Retinal pigment epithelial cell (primary cell): ENCODE measurements around the gene TGM4.
"Not testable (repeated sequence)": the region's sequence is repeated elsewhere in the genome, so short reads cannot be mapped to it uniquely, and the experiment has no call there.

Experiments
- DNase-seq: peaks from one replicate; pipeline ENCODE4 v3.0.0-alpha.2; 2010; ENCODE audit warnings: low read depth
- H3K4me3 ChIP-seq: 2 replicates; pipeline ENCODE4 v1.5.1; 2011; ENCODE audit warnings: mild to moderate bottlenecking, low read length, control low read depth, moderate library complexity
- CTCF ChIP-seq: conservative IDR thresholded peaks from 2 replicates; pipeline ENCODE4 v1.5.1; 2011; ENCODE audit warnings: low read depth, low read length, control low read depth, inconsistent platforms

The TGM4 gene

DNA sequence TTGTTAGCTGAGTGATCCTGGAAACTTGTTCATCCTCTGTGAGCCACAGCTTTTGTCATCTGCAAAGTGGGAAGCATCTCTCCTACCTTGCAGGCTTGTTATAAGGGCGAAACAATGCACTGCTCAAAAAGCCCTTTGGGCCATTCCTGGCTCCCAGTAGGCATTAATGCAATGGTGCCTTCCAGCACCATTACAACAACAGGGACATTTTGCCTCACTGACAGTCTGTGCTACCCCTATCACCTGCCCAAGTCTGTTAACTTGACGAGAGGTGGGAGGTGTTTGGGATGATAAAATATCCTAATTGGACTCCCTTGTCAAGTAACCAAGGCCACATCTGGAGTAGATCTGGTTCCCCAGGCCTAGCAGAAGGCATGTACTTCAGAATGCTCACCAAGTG, 57.4 kb downstream of the TGM4 start:
- no peak overlapping the region for H3K4me3 ChIP-seq
- no peak for TF ChIP-seq CTCF
- no peak for DNase-seq

GRCh38 chr3:44932271-44932670, 57.9 kb downstream of the TGM4 start:
- no peak overlapping the region for H3K4me3 ChIP-seq
- TF ChIP-seq CTCF, result no peak
- no peak for DNase-seq

DNA sequence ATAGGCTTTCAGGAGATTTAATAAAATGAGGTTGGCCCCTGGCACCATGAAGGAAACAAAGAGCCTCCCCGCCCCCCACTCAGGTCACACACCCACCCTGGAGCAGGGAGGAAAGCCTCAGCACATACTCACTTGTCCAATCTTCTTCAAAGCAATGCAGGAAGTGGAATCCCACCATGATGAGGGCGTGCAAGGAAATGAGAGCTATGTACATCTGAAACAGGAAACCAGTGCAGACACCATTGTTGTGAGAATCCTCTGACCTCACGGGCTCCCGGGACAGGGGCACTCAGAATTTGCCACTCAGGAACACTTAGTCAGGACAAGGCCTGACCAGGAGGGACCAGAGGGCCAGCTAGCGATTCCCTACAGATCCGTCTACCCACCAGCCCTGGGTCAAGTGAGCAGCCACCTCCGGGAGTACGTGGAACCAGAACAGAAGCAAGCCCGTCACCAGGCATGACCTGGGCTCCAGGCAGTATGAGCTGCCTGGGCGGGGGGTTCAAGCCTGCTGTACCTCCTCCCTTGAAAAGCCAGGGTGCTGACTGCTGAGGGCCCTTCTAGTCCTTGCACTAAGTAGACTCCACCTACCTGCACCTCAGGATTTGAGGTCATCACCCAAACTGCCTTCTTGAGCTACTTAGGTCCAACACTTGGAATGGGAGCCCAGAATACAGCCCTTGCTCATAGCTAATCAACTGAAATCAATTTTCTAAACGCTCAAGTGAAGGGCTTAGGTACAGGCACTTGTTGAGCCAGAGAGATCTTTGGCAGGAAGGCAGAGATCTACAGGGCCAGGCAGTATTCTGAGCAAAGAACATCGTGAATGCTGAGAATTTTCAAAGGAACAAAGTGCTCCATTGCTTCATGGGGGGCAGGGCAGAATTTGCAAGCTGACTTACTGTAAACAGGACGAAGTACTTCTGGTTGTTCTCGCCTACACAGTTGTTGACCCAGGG, 58.9 kb downstream of the TGM4 start:
- TF ChIP-seq CTCF, result no peak
- no peak overlapping the region for H3K4me3 ChIP-seq
- no peak for DNase-seq

GRCh38 chr3:44939581-44940036, 65.2 kb downstream of the TGM4 start:
- no peak overlapping the region for H3K4me3 ChIP-seq
- TF ChIP-seq CTCF, result no peak
- DNase-seq, result no peak

GRCh38 chr3:44942202-44942921, 68.0 kb downstream of the TGM4 start:
- no peak overlapping the region for H3K4me3 ChIP-seq
- no peak for TF ChIP-seq CTCF
- DNase-seq, result peak; percentile 32

- no peak for TF ChIP-seq CTCF
- peak; percentile 30 for DNase-seq
- no peak overlapping the region for H3K4me3 ChIP-seq
Measured at GRCh38 chr3:44948239-44948638, 73.8 kb downstream of the TGM4 start.

DNA sequence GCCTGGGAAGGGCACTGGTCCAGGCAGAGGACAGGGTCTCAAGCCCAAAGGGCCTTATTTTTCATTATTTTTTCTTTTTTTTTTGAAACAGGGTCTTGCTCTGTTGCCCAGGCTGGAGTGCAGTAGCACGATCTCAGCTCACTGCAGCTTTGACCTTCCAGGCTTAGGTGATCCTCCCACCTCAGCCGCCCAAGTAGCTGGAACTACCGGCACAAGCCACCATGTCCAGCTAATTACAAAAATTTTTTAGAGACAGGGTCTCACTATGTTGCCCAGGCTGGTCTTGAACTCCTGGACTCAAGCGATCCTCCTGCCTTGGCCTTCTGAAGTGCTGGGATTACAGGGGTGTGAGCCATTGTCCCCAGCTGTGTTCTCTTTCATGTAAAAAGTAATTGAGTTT, 75.4 kb downstream of the TGM4 start:
- not testable (repeated sequence) for H3K4me3 ChIP-seq, DNase-seq
